Measurements from ENCODE around the gene PTF1A.

The PTF1A gene, protein sequence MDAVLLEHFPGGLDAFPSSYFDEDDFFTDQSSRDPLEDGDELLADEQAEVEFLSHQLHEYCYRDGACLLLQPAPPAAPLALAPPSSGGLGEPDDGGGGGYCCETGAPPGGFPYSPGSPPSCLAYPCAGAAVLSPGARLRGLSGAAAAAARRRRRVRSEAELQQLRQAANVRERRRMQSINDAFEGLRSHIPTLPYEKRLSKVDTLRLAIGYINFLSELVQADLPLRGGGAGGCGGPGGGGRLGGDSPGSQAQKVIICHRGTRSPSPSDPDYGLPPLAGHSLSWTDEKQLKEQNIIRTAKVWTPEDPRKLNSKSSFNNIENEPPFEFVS

DNA sequence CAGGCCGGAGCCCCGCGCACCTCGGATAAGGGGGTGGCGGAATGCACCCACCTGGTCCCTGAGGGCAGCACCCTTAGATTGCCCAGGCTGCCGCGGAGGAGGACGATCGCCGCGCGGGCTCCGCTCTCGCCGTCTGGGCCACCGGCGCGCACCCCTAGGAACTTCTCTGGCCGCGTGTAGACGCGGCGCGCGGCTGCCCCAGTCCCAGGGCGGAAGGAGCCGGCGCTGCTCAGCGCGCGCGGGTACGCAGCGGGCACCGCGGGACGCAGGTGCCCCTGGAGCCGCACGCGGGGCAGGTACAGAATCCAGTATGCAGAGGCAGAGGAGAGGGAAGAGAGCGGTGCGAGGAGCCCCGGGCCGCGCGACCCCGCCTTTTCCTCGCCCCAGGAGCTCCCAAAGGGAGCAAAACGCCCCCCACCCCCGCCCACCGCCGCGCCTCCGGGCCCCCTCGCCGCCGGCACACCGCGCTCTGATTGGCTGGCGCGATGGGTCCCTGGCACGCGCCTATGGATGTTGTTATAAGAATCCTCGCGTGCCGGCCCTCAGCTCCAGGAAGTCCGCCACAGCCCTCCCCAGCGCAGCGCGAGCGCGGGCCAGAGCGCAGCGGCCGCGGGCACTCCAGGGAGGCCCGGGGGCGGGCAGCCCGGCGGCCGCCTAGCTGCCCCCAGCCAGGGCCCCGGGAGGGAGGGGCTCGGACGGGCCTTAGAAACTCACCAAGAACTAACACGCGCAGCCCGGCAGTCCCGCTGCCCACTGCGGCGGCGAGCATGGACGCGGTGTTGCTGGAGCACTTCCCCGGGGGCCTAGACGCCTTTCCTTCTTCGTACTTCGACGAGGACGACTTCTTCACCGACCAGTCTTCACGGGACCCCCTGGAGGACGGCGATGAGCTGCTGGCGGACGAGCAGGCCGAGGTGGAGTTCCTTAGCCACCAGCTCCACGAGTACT is at the start of gene PTF1A:
Gene PTF1A (plus strand): TSS at position 549 of the 948 bp plus-strand sequence. CDS start 219 bp downstream, at position 768.
- no peak for DNase-seq

DNA sequence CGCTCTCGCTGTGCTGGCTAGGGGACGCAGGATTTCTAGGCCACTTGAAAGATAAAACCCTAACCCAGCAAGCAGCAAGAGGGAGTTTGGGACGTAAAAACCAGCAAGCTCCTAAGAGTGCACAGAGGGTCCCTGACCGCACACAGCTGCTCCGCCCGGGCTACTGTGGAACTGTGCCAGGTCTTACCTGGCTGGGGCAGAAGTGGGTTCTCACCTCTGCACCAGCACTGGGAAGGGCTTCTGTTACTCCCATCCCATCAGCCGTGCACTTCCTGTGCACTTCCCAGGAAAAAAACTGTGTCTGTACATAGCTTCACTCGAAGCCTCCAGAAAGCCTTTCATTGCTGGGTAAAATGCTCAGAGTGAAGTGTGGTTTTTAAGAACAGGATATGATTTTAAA is 45.9 kb upstream of the PTF1A start:
- DNase-seq: no peak

DNA sequence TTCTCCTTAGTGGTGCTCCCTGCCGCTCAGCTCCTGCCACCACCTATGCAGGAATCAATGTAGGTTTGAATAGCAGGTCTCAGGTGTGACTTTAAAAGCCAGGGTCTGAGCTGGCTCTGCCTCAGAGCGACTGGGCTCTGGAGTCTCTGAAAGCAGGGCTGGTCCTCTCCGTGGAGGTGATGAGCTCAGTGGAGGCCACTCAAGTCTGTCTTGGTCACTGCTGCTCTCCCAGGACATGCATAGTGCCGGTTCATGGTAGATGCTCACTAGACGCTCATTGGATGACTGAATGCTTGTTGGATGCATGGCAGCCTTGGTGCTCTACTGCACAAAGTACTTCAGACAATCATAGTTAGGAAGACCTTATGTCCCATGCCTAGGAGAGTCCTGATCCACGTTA is 45.1 kb upstream of the PTF1A start:
- DNase-seq: no peak

DNA sequence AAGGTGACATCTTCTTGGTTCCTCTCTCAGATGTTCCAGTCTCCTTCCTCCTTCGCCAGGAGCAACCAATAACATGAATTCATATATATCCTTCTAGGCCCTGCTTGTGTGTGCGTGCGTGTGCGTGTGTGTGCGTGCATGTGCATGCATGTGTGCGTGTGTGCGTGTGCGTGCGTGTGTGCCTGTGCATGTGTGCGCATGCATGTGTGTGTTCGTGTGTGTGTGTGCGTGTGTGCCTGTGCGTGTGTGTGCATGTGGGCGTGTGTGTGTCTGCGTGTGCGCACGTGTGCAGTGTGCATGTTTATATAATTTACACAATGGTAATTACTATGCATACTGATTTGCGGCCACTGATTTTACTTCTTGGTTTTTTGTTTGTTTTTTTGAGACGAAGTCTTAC is 43.9 kb upstream of the PTF1A start:
- DNase-seq: no peak

DNA sequence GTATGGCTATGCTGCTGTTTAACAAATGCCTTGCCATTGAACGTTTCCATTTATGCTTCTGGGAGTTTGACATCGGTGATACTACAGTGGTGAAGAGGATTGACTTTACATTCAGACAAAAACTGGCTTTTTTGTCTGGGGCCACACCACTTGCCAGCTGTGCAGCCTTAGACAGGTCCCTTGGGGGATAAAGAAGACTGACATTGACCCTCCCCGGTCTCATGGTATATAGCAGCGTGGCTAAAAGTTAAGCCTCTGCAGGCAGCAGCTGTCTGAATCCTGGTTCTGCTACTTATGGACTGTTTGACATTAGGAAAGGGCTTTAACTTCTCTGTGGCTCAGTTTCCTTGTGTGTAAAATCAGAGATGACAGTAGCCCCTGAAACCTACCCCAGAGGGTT is 42.0 kb upstream of the PTF1A start:
- no peak for DNase-seq

DNA sequence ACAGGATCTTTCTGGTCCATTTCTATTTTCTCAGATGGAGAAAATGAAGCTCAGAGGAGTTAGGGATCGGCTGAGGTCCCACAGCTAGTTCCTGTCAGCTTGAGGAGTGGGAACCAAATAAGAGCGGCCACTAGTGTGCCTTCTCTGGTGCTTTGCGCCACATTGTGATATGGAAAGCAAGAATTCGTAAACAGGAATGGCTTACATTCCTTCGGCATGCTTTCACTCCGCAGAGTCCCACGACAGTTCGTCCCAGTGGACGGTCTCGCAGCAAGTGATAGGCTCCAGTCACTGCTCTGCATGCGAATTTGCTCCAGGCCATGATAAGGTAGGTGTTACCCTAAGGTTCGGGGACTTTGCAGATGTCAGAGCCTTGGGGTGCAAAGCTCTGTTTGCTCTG is 41.5 kb upstream of the PTF1A start:
- no peak for DNase-seq

DNA sequence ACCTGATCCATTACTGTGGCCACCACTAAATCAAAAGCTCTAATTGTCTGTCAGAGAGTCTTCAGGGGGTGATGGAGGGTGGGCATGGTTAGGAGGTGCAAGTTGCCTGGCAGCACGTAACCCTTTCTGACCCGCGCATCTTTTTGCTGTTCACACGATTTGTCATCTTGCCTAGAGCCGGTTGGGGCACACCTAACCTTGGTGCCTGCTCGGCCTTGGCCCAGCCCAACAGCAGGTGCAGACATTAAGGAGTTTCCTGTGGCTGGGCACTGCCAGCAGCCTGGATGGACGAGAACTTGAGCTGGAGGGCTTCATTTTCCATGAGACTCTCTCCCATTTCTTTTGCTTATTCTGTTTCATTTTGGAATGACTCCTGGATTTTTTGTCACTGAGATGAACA is 41.0 kb upstream of the PTF1A start:
- DNase-seq: no peak

DNA sequence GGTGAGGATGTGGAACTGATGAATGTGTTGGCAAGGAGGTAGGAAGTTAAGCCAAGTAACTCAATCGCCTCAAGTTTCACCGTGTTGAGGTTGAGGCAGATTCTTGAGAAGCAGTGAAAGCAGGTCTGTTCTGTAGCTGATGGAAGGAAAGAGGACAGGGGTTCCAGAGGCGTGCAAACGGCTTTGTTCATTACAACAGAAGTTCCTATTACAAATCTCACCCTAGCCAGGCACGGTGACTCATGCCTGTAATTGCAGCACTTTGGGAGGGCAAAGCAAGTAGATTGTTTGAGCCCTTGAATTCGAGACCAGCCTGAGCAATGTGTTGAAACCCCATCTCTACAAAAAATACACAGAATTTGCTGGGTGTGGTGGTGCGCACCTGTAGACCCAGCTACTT is 36.9 kb upstream of the PTF1A start:
- peak; percentile 16 for DNase-seq

DNA sequence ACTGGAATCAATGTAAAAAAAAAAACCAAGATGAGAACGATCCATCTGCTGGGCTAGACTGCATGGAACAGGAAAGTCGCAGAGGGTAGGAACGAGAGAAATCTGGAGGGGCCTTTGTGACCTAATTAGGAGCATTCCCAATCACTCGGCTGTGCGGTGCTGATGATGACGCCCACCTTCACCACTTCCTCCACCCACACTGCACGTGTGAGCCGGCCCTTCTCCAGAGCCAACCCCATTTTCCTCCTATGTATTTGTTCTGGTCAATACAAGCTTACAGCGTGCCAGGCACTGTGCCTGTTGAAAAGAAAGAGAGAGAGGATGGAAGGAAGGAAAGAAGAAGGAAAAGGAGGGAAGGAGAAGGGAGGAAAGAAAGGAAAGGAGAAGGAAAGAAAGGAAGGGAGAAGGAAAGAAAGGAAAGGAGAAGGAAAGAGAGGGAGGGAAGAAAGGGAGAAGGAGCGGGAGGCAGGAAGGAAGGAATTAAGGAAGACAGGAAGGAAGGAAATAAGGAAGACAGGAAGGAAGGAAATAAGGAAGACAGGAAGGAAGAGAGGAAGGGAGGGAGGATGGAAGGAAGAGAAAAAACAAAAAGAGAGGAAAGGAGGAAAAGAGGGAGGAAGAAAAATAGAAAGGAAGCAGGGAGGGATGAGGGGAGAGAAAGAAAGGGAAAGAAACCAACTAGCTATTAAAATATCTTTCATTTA is 35.5 kb upstream of the PTF1A start:
- DNase-seq: no peak

DNA sequence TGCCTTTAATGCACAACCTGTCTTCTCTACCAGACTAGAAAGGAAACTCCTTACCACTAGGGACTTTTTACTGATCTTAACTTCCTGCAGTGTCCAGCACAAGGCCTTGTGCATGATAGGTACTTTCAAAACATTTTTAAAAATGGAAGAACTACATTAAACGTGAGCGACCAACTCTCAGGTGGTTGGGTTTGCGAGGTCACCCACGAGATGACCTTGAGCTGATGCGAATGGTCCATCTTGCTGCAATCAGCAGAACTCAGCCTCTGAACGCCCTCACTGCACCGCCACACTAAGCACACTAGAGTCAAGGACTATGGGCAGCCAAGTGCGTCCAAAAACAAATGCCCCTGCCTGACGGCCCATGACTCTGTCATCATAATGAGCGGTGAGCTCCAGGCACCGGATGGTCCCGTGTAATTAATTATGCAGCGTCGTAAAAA is 34.9 kb upstream of the PTF1A start:
- DNase-seq: no peak

DNA sequence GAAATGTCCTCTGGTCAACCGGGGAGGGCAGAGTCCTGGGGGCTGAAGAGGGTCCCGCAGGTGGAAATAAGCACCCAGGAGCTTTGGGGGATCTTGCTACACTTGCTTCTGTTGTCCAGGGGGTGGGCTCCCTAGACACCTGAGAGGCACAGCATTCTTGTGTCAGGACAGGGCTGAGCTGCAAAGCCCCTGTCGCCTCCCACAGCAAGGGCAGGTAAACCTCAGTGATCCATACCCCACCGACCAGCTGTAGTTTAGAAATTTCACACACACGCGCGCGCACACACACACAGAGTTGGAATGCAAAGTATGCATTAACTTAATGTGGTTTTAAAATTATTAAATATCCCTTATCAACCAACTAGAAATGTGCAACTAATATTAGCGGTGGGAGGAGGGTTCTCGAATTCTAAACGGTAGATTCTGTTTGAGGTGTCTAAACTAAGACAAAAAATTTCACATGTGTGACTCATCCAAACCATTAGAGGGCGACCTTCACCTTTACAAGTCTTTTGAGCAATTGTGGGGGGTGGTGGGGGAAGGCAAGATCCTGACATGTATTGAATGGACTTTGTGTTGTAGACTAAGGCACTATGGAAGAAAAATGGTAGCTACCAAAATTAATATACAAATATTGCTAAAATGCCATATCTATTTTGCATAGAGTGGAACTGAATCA is 34.3 kb upstream of the PTF1A start:
- no peak for DNase-seq

DNA sequence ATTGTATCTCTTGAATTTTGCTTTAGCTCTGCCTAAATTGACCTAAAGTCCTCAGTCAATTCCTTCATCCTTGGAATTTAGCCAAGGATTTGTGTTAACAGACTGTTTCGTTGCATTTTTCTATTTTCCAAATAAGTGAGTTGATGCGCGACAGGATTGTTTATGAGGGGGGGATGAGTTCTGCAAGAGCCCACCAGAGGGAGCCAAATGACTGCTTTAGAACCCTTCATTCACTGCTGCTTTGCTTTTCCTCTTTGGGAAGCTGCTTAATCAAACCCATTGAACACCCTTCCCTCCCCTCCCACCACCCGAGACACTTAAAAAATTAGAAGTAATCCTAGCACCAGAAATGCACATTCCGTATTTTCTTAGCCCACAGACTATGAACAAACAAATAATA is 33.7 kb upstream of the PTF1A start:
- DNase-seq: no peak

DNA sequence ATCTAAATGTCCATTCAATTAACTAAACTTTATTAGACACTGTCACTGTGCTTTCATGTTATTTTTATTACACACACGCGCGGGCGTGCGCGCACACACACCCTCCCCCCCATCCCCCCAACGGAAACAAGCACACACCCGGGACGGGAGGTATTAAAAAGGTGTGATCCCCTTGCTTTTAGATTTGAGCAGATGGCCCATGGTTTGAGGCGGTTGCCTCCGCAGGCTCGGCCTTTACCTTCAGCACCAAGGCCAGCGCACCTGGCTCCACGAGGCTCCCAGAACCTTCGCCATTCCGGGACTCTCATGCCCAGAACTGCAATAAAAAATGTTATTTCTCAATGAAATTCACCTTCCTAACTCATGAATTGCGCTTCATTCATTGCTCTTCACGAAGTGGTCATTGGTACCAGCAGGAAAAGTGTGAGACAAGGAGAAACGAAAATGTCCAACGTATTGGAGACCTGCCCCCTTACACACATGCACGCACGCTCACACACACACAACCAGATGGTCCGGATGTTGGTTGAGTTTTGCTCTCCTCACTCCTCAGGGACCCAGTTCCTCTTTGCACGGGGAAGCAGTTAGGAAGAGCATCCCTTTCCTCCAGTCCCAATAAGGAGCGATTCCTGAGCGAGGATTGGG is 20.8 kb upstream of the PTF1A start:
- no peak for DNase-seq

DNA sequence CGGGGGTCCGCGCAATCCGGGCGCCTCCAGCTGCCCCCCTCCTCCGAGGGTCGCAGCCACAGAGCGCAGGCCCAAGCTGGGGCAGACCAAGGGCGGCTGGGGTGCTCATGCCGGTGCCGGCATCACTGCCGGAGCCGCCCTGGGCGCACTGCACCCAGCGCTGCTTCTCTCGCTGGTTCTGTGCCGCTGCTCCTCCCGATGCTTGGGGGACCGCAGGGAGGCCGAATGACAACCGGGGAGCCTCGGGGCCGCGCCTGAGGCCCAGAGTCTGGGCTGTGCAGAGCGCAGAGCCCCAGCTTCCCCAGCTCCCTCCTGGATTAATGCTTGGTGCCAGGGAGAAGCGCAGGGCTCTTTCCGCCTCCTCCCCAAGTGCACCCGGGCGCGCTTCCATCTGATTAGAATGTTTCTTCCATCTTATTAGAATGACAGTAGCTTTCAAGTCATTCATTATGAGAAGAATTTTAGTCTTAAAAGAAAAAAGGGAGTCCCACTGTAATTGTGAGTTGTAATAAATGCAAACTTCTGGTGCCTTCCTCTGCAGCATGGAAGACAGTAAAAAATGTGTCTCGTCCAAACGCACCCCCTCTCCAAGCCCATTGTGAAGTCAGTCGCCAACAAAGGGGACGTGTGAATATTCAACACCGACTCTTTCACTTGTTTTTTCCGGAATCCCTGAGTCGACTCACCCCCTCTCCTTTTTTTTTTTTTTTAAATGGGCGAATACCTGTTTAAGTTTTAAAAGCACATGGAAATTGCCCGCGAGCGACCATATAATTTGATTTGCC is 19.5 kb upstream of the PTF1A start:
- DNase-seq: no peak

DNA sequence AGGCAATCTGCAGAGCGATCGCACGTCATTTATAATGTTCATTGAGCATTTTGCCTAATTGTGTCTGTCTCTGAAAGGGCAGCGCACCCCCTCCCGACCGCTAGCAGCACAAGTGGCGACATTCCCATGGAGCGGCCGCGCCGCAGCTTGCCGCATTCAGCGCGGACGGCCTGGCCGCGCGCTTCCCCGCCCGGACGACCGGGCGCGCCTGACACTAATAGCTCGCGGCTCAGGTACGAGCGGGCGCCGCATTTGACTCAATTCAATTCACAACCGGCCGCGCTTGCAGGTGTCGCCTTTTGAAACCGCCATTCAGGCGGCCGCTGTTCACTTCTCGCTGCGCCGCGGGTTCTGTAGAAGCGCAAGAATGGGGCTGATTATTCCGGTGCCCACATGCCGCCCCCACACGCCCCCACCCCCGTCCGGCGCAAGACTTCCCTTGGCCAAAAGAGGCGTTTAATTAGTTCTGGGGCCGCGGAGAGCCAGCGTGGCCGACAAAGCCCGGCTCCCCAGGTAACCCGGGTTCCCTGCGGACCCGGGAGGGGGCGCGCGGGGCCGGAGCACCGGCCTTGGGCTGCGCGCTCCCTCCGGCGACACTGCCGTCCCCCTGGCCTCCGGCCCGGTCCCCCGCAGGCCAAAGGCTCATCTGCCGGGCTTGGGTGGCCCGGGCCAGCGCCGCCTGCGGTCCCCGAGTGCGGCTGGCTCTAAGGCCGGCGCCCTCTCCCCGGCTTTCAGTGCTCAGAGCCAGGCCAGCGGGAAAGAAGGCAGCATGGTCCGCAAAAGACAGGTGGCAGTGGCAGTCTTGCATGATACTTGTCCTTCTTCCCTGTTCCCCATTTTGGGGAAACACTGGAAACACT is 18.7 kb upstream of the PTF1A start:
- no peak for DNase-seq

DNA sequence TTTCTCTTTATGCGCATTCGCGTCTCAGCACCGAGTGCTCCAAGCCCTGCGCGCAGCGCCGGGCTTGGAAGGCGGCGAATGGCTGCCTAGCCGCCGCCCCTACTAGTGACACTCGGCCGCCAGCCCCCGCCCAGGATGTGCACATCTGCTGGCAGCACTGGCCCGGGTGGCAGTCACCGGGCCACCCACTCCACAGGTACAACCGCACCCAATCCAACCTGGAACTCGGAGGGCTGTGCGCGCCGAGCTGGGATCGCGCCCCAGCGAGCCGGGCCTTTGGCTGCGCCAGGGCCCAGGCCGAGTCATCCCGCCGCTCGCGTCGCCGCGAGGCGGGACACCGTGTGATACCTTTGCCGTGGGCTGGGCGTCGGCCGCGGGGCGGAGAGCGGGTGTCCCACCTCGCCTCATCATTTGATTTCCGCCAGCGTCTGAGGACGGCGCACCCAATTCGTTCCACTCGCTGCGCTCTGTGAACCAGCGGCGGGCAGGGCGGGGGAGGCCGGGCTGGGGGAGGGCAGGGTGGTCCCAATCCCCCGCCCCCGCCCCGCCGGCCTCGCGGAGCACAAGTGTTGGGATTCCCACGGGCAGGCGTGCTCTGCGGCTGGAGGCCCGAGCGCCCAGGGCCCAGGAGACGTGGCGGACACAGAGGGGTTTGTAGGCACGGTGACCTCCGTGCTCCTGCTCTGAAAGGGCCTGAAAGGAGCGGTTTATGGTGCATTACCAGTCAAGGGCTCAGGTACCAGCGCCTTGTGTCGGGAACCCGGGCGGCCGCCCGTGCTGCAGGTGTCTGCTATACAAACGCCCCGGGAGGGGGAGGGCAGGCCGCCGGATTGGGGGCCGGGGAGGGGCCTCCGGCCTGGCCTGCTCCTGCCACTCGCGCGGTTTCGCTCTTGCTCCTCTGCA is 17.8 kb upstream of the PTF1A start:
- DNase-seq: no peak

DNA sequence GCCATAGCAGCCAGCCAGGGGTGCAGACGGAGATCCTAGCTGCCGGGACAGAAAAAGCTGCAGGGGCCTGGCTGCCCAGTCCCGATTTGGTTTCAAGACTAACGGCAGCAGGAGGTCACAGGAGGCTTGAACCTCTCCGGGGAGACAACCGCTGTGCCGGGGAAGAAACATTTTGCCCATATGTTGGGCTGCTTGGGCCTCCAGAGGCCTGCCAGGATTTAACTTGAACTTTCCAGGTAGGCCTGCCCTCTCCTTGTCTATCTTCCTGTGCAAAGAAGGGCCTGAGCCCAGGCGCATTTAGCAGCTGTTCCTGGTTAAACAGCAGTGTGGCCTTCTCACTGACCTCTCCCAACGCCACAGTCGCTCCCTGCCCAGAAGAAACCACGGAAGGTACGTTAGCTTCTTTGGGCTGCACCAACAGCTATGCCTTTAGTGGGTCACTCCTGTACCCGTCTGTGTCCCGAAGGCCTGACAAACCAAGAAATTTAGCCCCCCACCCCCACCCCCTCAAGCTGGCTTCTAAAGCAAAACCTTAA is 17.1 kb upstream of the PTF1A start:
- no peak for DNase-seq

DNA sequence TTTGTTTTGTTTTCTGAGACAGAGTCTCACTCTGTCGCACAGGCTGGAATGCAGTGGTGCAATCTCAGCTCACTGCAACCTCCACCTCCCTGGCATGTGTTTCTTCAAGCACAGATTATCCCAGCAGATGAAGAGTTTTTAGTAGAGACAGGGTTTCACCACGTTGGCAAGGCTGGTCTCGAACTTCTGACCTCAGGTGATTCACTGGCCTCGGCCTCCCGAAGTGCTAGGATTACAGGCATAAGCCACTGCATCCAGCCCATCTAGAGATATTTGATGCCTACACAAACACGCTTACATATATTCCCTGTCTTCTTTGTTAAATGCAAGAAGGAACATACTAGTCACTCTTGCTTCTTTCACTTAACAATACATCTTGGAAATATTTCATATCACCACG is 5.9 kb upstream of the PTF1A start:
- DNase-seq: no peak

DNA sequence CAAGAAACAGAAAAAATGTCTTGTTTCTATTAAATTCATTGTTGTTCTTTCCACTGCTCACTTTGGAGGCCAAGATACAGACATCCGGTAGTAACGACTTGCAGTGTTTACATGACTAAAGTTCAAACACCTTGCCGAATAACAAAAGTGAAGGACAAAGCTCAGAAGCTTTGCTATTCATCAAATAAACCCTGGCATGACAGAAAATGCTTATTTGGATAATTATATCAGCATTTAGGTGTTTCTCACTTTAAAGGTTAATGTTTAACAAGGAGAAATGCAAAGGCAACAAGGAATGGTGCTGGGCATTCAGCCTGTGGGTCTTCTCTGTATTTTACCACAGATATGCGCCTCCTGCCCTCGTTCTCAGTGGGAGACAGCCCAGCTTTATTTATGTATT is 5.4 kb upstream of the PTF1A start:
- DNase-seq: no peak

Data from NK-92 treated with Interleukin-12 subunit alpha and Interleukin-12 subunit beta, amount 100 ng/mL, for 24 hours (cell line).